OCI-LY3 (cell line): Measurements from ENCODE around the gene ZNRF1.

Source experiments
- H2AFZ ChIP-seq: fragments of 200-600, 300-600 bp; shearing (Covaris generic); 2 replicates; pipeline ENCODE4 v1.6.0; 2014; ENCODE audit warnings: antibody characterized with exemption, low read depth, low read length
- H3K27ac ChIP-seq: fragments of 200-600, 300-600 bp; sonication (generic); 2 replicates; pipeline ENCODE4 v1.5.1; 2014; ENCODE audit warnings: mild to moderate bottlenecking, low read length, moderate library complexity, mixed read lengths
- H3K27me3 ChIP-seq: fragments of 200-600, 300-600 bp; sonication (generic); 2 replicates; pipeline ENCODE4 v1.6.1; 2014; ENCODE audit warnings: low read depth, low read length, mixed read lengths
- H3K36me3 ChIP-seq: fragments of 200-600, 300-600 bp; sonication (generic); replicated peaks from 2 replicates; pipeline ENCODE3; 2014; ENCODE audit warnings: low read depth, low read length, mixed read lengths
- H3K4me1 ChIP-seq: fragments of 300-600, 200-600 bp; sonication (generic); 2 replicates; pipeline ENCODE4 v1.6.1; 2014; ENCODE audit warnings: low read length, mixed read lengths
- H3K4me2 ChIP-seq: fragments of 200-600, 300-600 bp; sonication (generic); 2 replicates; pipeline ENCODE4 v1.6.1; 2014; ENCODE audit warnings: low read length, mixed read lengths
- H3K4me3 ChIP-seq: fragments of 300-600, 200-600 bp; sonication (generic); 2 replicates; pipeline ENCODE4 v1.5.1; 2014; ENCODE audit warnings: antibody characterized with exemption, mild to moderate bottlenecking, low read length, moderate library complexity
- H3K79me2 ChIP-seq: fragments of 300-600, 200-600 bp; shearing (Covaris generic); 2 replicates; pipeline ENCODE4 v1.6.1; 2014; ENCODE audit warnings: mild to moderate bottlenecking, low read length, mixed read lengths
- H3K9ac ChIP-seq: fragments of 300-600, 200-600 bp; shearing (Covaris generic); 2 replicates; pipeline ENCODE4 v1.6.0; 2014; ENCODE audit warnings: mild to moderate bottlenecking, low read length, moderate library complexity
- H3K9me3 ChIP-seq: fragments of 200-600, 300-600 bp; shearing (Covaris generic); 2 replicates; pipeline ENCODE4 v1.6.1; 2014; ENCODE audit warnings: low read length, mixed read lengths; ENCODE audit not compliant: insufficient read depth
- H4K20me1 ChIP-seq: fragments of 200-600, 300-600 bp; sonication (generic); 2 replicates; pipeline ENCODE4 v1.6.1; 2016; ENCODE audit warnings: low read length, mixed read lengths; ENCODE audit not compliant: insufficient read depth
- CTCF ChIP-seq: fragments of 200-600, 300-600 bp; sonication (generic); IDR thresholded peaks from 2 replicates; pipeline ENCODE4 v1.5.1; 2014; ENCODE audit warnings: antibody characterized with exemption, low read length, low read depth
- EZH2phosphoT487 ChIP-seq: fragments of 200-600 bp; shearing (Covaris generic); IDR thresholded peaks from 2 replicates; pipeline ENCODE4 v1.6.1; 2018; ENCODE audit warnings: antibody characterized with exemption, mixed run types, low read depth

The ZNRF1 gene

GRCh38 chr16:75112734-75113491 is 114.1 kb downstream of the ZNRF1 start:
- no peak overlapping the region for H3K9ac ChIP-seq
- H3K4me1 ChIP-seq: peaks cover 20% of the 10 kb centered on the region
- H2AFZ ChIP-seq: no peak overlapping the region

DNA sequence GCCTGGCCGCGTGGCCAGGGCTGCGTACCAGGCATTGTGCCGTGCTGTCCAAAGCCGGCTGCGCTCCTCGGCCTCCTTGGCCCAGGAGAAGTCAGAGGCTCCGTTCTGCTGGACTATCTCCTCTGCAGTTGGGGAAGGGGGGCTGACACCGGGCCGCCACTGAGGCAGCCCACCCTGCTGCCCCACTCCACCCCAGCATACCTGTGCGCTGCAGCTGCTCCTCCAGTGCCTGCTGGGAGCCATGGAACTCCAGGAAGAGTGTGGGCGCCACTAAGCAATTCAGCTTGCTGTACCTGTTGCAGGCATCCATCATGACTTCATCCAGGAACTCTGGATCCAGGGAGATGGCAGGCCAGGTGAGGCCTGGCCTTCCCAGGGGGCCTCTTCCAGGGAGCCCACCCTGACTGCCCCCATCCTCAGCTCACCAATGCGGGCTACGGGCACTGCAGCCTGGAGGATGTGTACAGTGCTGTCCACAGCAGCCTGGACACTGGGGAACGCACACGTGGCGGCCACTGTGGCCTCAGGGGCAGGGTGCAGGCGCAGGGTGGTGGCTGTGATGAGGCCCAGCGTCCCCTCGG is 114.8 kb downstream of the ZNRF1 start:
- no peaks in the 10 kb centered on the region for H3K9me3 ChIP-seq
- peaks cover 12% of the 10 kb centered on the region; the same call in 1 of the 2 replicates for H3K27me3 ChIP-seq
- no peak overlapping the region for H3K9ac ChIP-seq
- H3K79me2 ChIP-seq: no peaks in the 10 kb centered on the region
- TF ChIP-seq CTCF (no peak), EZH2phosphoT487 (no peak)
- H2AFZ ChIP-seq: no peak overlapping the region
- no peaks in the 10 kb centered on the region for H4K20me1 ChIP-seq
- H3K4me3 ChIP-seq: no peak overlapping the region
- peaks cover 20% of the 10 kb centered on the region for H3K4me1 ChIP-seq
- no peak overlapping the region for H3K27ac ChIP-seq
- no peak overlapping the region for H3K4me2 ChIP-seq
- H3K36me3 ChIP-seq: no peaks in the 10 kb centered on the region

More at GRCh38 chr16:75112734-75113491, 114.1 kb downstream of the ZNRF1 start:
- Histone ChIP-seq H3K4me3 (no peak overlapping the region), H3K27me3 (peaks cover 12% of the 10 kb centered on the region; the same call in 1 of the 2 replicates), H4K20me1 (no peaks in the 10 kb centered on the region), H3K4me2 (no peak overlapping the region), H3K36me3 (no peaks in the 10 kb centered on the region), H3K27ac (no peak overlapping the region), H3K9me3 (no peaks in the 10 kb centered on the region), H3K79me2 (no peaks in the 10 kb centered on the region)
- no peak for TF ChIP-seq EZH2phosphoT487
- TF ChIP-seq CTCF: no peak

DNA sequence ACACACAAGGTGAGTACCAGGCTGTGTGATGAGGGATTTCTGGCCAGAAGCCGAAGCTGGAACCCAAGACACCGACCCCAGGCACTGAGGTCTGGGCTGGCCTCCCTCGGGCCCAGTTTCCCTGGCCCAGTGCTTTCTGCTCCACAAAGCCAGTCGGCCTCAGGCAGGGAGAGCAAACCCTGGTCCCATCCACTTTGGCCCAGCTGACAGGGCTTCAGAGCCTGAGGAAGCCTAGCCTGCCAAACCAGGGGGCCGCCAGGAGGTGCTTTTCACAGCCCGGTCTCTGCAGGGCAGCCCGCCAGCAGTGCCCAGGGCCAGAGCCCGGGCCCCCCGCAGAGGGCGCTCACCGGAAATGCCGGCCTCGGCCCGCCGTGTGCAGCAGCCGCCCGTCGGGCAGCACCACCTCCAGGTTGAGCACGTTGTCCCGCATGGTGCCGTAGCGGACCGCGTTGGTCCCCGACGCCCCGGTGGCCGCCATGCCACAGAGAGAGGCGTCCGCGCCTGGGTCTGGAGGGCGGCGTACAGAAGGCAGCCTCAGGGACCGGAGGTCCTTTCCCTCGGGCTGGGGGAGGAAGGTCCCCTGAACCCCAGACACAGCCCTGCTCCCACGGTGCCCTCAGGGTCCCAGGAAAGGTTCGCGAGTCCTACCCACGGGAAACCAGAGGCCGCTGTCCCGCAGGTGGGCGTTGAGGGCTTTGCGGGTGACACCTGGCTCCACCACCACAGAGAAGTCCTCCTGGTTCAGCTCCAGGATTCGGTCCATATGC is 115.5 kb downstream of the ZNRF1 start:
- Histone ChIP-seq H3K27ac (no peak overlapping the region), H3K27me3 (peaks cover 12% of the 10 kb centered on the region; the same call in 1 of the 2 replicates), H3K4me3 (no peak overlapping the region), H3K4me2 (no peak overlapping the region), H3K36me3 (no peaks in the 10 kb centered on the region), H2AFZ (no peak overlapping the region), H3K9me3 (no peaks in the 10 kb centered on the region), H3K4me1 (peaks cover 15% of the 10 kb centered on the region), H4K20me1 (no peaks in the 10 kb centered on the region), H3K79me2 (no peaks in the 10 kb centered on the region), H3K9ac (no peak overlapping the region)
- TF ChIP-seq CTCF: no peak
- no peak for TF ChIP-seq EZH2phosphoT487
